Hepatocyte (in vitro differentiated cells): Measurements from ENCODE around the gene PIGL.

Experiments used
- CTCF ChIP-seq: fragments of 200-600 bp; sonication (generic); IDR thresholded peaks from 2 replicates; pipeline ENCODE4 v1.5.1; 2016; ENCODE audit warnings: antibody characterized with exemption, mild to moderate bottlenecking; ENCODE audit not compliant: poor library complexity
- EZH2 ChIP-seq: fragments of 200-600 bp; sonication (generic); IDR thresholded peaks from 2 replicates; pipeline ENCODE4 v1.6.1; 2016; ENCODE audit warnings: antibody characterized with exemption, mild to moderate bottlenecking, borderline replicate concordance

GRCh38 chr17:16232391-16232790 lies 15.4 kb downstream of the PIGL start:
- no peak for TF ChIP-seq CTCF
- no peak for TF ChIP-seq EZH2
